GM21576 (cell line): ENCODE results near the gene SOX5.

Experiments
- ATAC-seq: cut with Tn5 transposase; IDR thresholded peaks from one replicate; pipeline ENCODE4 v1.9.1; 2021; ENCODE audit warnings: mild to moderate bottlenecking, moderate library complexity; ENCODE audit not compliant: unreplicated experiment

Gene SOX5

DNA sequence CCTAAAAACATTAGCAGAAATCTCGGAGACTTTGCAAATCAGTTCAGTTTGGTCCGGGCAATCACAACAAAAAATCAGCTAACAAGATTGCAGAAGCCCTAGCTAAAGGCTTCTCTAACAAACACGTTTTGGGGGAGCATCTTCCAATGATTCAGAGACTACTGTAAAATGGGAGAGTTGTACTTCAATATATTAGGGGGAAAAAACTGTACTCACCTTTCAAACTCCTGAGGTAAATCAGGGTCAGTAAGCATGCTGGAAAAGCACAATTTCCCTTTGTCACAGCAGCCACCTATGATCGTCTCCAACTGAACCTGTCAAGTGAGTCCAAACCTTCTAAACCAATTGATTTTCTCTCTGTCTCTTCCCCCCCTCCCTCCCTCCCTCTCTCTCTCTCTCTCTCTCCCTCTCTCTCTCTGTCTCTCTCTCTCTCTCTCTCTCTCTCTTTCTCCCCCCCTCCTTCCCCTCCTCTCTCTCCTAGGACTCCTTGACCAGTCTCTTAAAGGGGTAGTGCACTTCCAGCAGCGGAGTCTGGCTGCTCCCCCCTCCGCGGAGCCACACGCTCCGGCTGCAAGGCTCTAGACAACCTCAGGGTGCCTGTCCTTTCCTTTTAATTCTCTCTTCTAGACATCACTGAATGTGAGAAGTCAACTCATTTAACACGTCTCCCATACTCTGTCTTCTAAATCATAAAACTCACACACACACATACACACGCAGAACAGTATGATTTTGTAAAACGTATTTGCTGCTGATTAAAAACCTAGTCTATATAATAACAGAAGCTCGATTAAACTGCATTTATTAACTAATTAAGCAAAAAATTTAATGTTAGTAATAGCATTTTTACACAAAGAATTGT, at the start of gene SOX5:
Gene SOX5 (minus strand): TSS at position 323 of the 862 bp plus-strand sequence. CDS start 69 bp downstream, at position 254.
- no peak for ATAC-seq

DNA sequence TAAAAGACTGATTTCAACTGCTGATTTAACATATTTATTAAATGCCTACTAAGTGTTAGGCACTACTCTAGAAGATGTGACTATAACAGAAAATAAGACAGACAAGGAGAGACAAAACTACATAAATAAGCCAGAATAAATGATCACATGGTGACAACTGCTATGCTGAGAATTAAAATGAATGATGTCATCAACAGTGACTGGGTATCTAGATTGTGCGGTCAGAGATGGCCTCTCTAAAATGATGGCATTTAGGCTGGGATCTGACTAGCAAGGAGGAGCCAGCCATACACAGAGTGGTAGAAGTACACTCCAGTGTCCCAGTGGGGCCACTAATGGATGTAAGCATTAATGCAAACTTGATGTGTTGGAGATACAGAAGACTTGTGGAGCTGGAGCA, 37.6 kb upstream of the SOX5 start:
- no peak for ATAC-seq

DNA sequence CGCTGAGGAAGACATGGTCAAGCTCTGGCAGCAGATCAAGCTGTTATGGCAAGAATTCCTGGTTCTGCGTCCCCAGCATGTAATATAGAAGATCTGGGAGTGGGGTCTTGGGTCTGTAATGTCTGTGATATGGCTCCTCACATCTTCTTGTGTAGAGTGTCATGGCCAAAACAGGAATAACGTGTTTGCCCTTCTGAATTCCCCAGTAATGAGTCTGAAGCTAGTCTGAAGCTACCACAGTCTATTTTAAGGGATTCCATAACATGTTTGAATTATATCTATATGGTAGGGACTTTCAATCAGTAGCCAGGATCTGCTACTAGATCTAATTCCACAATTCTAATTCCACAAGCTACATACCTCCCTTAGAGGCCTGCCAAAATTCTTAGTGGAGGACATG, 31.4 kb upstream of the SOX5 start:
- ATAC-seq: no peak

DNA sequence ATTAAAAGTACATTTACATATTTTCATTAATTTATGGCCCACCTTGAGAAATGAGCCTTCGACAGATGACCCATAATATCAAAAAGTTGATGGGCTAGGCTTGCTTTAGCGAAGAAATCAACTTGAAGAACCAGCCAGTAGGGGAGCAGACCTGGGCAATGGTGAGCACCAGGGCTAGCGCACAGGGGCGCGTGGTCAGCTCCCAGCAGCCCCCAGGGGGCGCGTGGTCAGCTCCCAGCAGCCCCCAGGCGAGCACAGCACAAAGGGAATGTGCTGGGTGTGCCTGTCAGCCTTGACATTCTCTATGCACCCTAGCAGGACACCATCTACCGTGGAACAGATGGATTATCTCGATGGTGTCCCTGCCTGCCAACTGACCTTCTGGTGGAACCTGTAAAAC, 15.3 kb upstream of the SOX5 start:
- no peak for ATAC-seq

DNA sequence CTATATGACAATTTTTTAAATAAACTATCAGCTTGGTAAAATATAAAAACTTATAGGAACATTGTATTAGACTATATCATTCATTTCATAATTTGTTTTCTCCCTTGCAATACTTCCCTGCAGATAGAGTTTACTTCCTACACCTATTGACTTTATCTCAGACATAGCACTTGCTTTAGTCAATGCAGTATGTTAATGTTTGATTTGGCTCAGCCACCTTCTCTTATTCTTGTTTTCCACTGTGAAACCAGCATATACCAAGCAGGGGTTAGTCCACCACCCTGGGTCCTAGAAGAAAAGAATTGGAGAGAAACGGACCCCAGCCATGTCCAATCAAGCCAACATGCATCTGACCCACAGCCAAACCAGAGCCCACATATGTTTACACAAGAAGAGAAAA, 10.4 kb upstream of the SOX5 start:
- no peak for ATAC-seq

DNA sequence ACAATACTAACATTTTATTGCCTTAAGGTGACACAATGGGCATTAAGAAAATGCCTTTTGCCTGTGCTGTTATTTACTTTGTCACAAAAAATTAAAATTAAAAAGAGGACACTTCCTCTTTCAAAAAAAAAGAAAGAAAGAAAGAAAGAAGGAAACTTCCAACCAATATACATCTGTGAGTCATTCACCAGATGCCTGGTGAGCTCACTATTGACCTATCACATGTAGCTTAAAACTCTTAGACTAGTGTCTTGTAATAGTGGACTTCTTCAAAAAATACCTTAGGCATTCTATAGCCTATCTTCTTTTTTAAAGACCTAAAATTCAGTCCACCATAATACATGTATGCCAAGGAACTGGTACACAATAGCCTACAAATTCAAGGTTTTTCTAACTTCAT, 4.9 kb upstream of the SOX5 start:
- ATAC-seq: no peak

DNA sequence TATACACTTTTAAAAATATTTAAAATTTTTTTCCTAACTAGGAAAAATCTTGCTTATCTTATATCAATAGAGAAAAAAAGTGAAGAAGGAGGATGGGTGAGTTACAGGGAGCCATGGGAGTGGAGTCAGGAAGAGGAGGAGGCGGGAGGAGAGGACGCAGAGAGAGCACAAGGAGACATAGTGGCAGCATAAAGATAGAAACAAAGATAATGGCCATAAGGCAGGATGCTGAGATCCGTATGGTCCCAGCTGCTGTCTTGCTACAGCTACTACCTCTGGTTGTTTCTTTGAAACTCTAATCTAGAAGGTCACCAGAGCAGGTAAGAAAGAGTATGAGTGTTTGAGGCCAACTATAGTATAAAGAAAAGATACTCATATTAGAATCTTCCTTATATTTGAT, 2.6 kb upstream of the SOX5 start:
- no peak for ATAC-seq

DNA sequence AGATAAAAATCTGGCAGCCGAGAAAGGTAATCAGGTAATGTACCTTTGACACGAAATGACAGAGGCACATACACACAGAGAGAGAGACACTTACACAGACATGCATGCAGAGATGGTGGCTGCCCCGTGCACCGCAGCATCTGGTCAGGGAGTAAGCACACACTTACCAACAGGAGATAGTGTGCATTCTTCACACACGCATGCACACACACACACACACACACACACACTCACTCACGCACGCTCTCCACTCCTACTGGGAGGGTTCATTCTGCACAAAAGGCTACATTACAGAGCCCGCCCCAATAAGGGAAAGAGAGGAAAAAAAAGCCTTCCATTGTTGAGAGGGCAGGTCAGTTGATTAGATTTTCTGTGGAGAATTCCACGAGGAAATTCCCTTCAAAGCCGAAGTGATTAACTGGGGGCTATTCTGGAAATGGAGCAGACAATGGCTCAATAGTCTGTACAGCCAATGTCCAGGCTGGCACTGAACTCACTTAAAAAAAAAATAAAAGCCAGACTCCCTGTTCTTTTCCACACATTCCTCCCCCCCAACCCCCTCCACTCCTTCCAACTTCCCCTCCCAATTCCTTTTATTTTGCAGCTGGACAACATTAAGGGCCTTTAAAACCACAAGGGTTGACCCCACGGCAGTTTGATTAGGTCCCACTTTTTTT, 1.4 kb upstream of the SOX5 start:
- ATAC-seq: no peak

DNA sequence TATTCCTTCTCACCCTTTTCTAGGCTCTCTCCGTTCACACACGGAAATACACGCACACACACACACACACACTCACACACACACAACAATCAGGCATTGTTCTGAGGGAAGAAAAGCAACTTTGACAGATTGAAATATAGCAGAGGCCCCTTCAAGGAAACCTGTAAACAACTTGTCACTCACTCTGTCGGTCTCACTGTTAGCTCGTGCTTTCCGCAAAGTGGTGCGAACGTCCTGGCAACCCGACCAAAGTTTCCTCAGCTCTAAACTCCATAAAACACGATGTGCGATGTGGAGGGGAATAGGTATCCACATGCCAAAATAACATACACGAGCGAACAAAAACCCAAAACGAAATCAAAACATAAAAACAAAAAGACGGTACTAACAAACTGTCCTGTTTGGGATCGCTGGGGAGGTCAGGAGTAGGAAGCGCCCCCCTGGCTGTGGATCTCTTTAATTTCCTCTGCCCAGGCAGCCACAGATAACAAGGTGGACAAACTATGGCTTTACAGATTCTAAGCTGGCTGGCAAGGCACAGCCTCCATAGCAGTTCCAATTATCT, 822 bp upstream of the SOX5 start:
- ATAC-seq: no peak

DNA sequence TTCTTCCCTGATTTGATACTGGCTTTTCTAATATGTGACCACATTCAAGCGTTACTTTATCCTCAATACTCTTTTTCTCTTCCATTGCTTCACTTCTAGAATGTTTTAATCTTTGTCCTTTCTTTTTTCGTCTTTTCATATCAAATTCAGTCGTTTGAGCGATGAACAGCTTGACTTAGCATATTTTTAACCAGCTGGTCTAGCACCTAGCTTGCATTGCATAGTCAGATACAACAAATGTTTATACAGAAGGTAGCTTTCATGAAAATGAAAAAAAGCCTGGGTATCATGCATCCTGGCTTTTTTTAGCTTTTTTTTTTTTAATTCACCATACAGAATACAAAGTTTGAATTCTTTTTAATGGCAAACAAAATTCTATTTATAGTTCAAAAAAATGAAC, 1.2 kb downstream of the SOX5 start:
- no peak for ATAC-seq

DNA sequence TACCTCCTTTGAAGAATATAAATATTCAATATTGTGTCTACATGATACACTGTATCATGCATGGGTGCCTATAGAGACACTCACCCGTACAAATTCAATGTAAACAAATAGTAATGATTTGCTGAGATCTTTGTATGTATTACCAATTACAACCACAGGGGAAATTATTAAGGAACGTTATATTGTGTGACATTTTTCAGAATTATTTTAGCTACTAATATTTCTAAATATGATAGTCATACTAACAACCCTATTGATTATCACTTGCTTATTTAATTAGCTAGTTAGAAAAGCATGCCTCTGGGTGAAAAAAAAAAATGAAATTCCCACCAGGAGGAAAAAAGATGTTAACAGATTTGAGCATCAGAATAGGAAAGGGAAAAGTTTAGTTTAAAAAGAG, 2.1 kb downstream of the SOX5 start:
- ATAC-seq: no peak

DNA sequence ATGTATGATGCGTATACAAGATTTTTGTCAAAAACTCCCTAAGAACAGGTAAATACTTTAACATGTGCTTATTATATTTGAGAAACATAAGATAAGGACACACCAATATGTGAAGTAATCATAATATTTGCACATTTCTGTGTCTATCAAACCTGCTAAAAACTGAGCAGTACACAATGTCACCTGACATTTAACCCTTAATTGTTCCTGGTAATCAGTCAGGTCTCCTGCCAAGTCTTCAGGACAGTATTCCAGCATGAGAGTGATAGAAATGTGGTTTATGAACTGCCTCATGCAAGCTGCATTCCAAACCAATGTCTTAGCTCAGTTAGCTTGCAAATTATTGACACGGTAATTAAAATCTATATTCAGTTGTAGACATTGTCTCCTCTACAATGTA, 4.2 kb downstream of the SOX5 start:
- no peak for ATAC-seq

DNA sequence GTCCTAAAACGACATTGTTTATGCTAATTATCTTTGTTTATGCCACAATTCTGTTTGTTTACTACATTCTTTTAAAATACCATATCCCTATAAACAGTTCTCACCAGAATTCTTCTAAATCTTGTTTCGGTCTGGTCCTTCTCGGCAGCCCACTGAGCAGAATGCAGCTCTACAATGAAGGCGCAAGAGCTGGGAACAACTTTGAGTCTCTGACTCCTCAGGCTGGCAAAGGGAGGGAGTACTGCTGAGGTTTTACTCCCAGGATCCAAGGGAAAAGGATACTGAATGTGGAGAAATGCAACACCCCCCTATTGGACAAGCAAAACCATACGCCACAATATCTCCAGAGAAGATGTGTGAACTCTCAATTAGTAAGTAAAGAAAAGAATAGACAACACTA, 5.4 kb downstream of the SOX5 start:
- ATAC-seq: no peak

DNA sequence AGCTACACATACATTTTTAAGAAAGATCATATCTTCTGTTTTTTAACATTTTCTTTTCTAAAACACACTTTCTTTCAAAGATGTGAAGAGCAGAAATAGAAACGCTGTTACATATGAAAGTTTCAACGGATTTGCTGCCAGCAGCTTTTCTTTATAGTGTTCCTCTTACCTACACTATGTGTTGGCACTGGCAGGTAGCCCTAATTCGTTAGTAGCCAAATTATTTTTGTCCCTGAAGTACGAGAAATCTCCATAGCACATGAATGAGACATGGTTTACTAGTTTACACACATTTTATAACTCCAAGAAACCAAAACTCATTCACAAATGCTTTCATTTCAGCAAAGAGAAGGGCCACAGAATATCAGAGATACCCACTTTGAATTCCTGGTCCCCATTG, 6.6 kb downstream of the SOX5 start:
- no peak for ATAC-seq

DNA sequence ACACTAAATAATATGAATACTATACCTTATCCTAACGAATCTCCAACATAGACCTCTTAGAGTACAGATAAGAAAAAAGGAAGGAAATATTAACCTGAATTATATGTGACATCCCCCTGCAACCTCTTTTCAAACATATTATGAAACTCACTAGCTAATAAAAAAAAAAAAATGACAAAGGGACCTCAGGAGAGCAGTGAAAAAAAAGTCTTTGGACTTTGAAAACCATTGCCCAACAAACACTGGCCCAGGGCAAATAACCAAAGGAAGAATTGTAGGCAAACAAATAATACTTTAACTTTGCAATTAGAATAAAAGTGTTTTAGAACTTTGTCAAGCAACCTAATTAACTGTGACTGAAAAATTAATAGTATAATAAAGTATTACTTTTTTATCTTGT, 7.7 kb downstream of the SOX5 start:
- no peak for ATAC-seq

DNA sequence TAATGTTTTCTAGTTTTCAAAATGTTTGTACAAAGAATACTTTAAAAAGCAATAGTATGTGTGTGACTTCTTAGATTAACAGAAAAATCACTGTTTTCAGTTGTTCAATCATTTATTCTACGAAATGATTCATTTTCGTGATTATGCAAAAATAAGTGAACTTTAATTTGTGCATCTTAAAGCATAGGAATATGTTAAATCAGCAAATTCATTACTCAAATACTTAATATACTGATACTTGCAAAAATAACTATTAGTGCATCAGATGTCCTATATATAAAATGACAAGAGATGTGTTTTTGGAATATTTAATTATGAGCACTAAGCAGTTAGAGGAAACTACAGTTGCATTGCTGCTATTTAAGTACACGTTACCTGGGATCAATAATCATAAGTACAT, 11.0 kb downstream of the SOX5 start:
- ATAC-seq: no peak

DNA sequence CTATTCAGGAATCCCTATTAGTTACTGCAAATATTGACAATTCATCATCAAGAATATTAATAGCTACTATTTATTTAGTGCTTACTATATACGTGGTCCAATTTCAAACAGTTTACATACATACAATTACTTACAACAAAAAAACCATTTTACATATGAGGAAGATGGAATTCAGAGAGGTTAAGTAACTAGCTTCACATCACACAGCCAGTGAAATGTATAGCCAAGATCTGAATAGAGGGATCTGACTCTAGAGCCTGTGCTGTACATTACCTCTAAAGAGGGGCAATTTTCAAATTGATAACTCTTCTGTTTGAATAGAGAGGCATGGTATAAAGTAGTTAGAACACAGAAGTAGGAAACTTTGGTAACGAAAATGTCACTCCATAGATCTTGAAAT, 18.3 kb downstream of the SOX5 start:
- no peak for ATAC-seq

DNA sequence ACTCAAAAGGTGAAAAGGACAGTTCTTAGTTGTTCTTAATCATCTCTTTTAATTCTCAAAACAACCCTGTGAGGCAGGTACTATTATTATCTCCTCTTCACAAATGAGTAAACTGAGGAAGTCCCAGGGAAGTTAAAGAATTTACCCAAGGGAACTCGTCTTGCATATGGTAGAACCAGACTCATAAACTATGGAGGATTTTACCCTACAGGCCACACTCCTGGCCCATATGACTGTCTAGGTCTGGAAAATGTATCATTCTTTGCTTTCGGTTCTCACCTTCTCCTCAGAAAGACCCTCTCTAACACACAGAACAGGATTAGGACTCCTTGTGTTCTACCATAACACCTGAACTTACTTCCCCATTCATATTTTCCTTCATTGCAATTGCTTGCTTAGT, 18.9 kb downstream of the SOX5 start:
- no peak for ATAC-seq

DNA sequence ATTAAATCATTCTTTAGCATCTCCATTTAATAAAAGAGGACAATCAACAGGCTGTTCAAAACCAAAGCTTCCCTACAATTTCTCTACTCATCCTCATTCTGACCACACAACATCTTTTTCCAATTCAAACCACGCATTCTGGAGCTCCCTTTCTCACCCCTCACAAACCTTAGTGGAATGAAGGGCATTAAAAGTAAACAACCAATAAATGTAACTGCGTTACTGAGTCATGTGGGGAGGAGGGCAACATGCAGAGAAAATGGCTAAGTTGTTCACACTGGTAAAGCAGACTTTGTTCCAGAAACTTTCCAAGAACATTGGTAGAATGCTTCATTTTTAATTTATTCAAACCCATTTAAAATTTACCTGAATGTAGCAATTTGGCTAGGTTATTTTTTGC, 19.6 kb downstream of the SOX5 start:
- no peak for ATAC-seq

DNA sequence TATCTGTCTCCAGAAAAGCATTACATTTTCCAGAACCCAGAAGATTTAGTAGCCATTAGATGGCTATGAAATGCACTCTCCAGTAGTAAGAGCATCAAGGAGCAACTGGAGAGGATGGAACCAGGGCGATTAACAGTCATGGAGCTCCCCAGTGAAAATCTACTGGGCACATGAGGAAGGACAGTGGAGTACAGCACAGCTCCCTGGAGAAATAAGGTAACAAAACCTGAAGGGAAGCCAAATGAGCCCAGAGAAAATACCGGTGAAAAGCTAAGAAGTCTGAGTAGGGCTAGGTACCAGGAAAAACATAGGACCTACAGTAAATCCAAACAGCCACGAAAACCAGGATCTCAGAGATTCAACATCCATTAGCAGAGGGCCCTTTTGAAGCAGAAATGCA, 21.6 kb downstream of the SOX5 start:
- ATAC-seq: no peak

DNA sequence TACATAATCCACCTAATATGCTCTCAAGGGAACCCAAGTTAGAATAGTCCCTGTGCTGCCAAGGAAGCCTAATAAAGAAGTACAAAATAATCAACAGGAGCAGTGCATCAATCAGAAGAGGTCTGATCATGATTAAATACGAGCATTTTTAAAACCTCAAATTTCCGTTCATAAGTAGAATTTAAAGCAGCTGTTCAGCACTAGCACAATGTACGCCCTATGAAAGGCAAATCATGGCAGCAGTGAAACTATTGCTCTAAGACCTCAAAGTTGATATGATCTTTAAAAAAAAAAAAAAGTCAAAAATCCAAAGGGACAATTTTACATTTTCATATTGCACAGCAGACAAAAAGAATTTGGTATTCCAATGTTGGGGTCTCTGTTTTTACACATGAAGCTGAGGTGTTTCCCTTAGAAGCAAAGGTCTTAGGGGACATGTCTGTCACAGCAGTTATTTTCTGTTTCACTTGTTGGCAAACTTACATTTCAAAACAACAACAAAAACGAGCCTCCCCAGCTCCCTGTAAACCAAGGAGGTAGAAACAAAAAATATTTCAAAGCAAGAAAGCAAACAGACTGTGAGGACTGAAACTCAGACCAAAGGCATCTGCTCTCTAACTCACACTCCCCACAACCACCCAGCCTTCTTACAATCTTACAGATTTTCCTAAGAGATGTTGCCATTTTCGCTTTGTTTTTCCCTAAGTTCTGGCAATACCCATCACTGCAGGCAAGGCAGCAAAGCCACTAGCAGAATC, 28.2 kb downstream of the SOX5 start:
- no peak for ATAC-seq

DNA sequence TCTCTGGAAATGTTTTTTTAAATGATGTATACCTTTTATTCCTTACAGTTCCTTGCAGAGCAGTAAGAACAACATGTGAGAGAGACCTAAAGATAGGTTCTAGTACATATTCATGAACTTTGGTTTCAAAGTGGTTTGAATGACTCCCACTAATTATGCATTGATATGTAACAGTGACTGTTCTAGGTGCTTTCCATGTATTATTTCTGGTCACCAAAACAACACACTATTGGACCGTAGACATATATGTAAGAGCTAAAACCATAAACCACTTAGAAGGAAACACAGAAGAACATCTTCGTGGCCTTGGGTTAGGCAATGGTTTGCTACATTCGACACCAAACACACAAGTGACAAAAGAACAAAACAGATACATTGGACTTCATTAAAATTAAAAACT, 37.9 kb downstream of the SOX5 start:
- no peak for ATAC-seq
